Measurements from ENCODE around the gene GPX7.
"Not testable (repeated sequence)": the region's sequence is repeated elsewhere in the genome, so short reads cannot be mapped to it uniquely, and the experiment has no call there.

The GPX7 gene

DNA sequence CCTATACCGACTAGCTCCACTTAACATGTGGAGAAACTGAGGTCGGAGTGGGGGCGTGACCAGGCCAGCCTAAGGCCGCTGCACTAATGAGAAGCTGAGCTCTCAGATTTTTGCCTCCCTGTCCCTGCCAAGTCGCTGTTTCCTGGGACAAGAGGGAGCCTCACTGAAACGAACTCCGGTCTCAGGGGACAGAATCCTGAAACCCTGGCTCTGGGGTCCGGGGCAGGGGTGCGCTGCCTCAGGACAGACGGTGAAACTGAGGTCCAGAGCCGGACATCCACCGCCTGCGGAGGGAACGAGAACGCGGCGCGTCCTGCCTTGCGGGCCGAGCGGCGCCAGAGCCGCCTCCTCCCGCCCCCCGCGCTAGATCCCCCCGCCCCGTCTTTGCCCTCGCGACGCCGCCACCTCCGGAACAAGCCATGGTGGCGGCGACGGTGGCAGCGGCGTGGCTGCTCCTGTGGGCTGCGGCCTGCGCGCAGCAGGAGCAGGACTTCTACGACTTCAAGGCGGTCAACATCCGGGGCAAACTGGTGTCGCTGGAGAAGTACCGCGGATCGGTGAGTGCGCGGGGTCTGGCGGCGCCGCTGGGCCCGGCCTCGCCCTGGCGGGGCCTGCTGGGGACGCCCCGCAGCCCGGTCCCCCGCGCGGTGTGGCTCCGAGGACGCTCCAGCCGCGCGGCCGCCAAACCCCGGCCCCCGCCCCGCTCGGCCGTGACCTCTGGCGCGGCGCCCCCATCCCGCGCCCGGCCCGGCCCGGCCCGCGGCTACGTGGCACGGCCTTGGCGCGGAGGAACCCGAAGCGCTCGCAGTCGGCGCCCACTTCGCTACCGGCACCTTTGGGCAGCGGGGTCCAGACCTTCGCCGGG, at the start of gene GPX7:
Gene GPX7 (plus strand): TSS at position 381 of the 865 bp plus-strand sequence. CDS start 39 bp downstream, at position 420.
- peak; percentile 16 to 41 (median 37) for DNase-seq (ENCODE audit: low read depth in 2 of 3, low spot score in 1 of 3)

- peak; percentile 63 to 73 (median 68) for DNase-seq (ENCODE audit: low read depth in 2 of 3, low spot score in 1 of 3)
Measured at GRCh38 chr1:52552505-52553361, 49.4 kb upstream of the GPX7 start, which contains the start of gene TUT4. TSS of gene TUT4 (minus strand) at chr1:52553092. CDS start at chr1:52526280, 26,812 bp downstream.

DNA sequence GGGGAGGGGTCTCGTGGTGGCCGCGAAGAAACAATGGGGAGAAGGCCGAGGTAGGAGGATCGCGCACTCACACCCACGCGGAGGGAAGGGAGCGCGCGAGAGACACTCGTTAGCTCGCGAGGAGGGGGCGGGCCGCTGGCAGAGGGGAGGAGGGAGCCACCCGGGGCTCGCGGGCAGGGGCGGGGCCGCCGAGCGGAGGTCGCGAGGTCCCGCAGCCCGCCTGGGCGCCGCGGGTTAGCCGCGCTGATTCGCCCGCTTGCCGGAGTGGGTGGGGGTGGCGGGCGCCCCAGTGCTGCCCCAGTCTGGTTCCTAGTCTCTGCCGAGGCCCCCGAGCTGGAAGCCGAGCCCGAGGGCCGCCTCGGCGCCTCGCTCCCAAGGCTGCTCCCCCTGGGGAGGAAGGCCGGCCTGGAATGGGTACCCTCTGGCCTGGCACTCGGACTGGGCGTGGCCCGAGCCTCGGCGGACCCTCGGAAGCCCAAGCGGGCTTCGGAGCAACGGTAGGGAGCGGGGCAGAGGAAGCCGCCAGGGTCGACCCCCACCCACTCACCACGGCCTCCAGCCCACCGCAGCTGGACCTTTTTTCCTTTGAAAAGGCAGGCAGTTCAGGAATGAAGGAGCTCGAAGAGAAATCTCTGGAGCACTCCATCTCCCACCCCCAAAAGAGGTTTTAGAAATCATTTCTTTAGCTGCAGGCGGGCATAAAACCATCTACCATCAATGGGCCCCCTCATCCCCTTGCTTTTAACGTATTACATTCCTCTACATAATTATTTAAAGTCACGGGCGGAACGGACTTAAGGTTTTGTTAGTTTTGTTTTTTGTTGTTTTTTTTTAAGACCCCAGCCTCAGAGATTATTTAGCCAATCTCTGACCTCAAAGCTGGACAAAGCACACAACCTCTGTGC, 48.6 kb upstream of the GPX7 start:
- DNase-seq (ENCODE audit: low read depth in 2 of 3, low spot score in 1 of 3): peak; percentile 82 to 90 (median 83)

GRCh38 chr1:52554267-52554640, 47.9 kb upstream of the GPX7 start:
- DNase-seq (ENCODE audit: low read depth in 2 of 3, low spot score in 1 of 3): no peak

DNA sequence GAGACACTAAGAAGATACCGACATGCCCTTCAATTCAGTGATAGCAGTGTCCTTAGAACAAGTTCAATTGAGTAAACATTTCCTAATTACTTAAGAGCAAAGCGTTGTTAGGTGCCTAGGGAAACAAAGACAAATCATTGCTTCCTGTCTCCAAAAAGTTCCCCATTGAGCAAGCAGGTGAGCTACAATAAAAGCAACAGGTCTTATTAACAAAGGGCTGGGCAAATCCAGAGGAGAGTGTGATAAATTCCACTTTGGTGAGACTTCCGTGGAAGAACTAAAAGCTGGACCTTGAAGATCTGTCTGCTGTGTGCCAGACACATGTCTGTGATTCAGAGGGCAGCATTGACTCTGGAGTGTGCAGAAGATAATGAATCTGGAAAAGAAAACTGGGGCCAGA, 47.4 kb upstream of the GPX7 start:
- no peak for DNase-seq (ENCODE audit: low read depth in 2 of 3, low spot score in 1 of 3)

GRCh38 chr1:52556641-52557360, 45.4 kb upstream of the GPX7 start:
- no peak for DNase-seq (ENCODE audit: low read depth in 2 of 3, low spot score in 1 of 3)

GRCh38 chr1:52558941-52559340, 43.2 kb upstream of the GPX7 start:
- no peak for DNase-seq (ENCODE audit: low read depth in 2 of 3, low spot score in 1 of 3)

- DNase-seq (ENCODE audit: low read depth in 2 of 3, low spot score in 1 of 3): no peak
Measured at GRCh38 chr1:52559875-52560274, 42.3 kb upstream of the GPX7 start.

DNA sequence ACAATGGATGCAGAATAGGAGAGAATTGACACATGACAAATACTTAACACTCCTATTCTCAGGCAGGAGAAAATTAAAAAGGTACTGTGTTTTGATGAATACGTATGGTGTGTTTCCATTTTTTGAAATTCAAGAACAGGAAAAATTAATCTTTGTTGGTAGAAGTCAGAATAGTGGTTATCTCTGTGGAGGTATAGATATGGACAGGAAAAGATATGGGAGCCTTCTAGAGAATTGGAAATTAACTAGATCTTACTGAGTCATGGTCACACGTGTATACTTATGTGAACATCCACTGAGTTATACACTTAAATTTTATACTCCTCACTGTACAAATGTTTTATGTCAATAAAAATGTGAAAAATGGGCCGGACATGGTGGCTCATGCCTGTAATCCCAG, 39.4 kb upstream of the GPX7 start:
- no peak for DNase-seq (ENCODE audit: low read depth in 2 of 3, low spot score in 1 of 3)

DNA sequence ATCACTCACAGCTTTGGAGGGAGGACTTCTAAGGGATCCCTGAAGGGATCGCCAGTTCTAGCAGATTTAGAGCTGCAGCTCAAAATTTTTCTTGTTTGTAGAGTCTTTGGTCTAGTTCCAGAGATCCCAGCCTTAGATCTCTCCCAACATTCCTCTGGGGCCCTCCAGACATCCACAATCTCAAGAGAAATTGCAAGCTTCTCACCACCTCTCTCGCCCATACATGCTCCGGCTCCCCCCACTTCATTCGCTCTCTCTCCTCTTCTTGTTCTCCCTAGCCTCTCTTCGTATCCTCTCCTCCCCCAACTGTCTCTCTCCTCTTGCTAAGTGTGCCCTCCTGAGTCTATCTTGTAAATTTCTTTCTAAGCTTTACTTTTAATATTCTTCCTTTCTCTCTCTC, 34.2 kb upstream of the GPX7 start:
- DNase-seq (ENCODE audit: low read depth in 2 of 3, low spot score in 1 of 3): no peak

GRCh38 chr1:52569449-52570210, 32.5 kb upstream of the GPX7 start:
- DNase-seq (ENCODE audit: low read depth in 2 of 3, low spot score in 1 of 3): no peak

- DNase-seq (ENCODE audit: low read depth in 2 of 3, low spot score in 1 of 3): no peak
Measured at GRCh38 chr1:52571783-52572182, 30.4 kb upstream of the GPX7 start.

DNA sequence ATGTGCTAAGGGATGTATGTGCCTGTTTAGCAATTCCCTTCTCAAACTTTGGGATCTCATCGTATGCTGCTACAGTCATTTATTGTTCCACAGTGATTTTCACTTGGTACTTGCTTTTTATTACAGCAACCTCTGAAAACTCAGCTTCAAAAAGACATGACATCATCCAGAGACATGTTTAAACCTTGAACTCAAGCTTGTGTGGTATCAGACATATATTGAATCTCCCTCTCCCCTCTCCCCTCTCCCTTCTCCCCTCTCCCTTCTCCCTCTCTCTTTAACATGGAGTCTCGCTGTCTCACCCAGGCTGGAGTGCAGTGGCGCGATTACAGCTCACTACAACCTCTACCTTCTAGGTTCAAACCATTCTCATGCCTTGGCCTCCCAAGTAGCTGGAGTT, 29.8 kb upstream of the GPX7 start:
- DNase-seq (ENCODE audit: low read depth in 2 of 3, low spot score in 1 of 3): no peak

DNA sequence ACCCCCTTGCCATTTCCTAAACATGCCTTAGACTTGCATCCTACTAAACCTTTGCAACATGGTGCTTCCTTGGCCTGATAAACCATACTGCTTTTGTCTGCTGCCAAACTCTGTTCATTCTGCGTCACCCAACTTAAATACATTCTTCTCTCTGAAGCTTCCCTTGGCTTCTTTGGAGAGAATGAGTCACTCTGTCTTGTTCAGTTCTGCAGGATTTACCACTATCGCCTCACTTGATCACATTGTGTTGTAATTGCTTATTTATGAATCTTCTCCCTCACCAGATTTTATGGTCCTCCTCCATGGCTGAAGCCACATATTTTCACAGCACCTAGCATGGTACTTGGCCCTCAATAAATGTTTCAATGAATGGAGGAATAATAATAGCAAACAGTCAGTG, 27.6 kb upstream of the GPX7 start:
- no peak for DNase-seq (ENCODE audit: low read depth in 2 of 3, low spot score in 1 of 3)

DNA sequence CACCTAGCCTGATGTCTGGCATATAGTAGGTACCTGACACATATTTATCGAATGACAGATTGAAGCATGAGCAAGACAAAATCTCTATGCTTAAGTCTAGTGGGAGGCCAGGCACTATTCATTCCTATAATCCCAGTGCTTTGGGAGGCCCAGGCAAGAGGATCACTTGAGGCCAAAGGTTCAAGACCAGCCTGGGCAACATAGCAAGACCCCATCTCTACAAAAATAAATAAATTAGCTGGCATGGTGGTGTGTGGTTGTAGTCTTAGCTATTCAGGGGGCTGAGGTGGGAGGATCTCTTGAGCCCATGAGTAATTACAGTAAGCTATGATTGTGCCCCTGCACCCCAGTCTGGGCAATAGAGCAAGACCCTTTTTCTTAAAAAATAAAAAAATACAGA, 26.1 kb upstream of the GPX7 start:
- DNase-seq (ENCODE audit: low read depth in 2 of 3, low spot score in 1 of 3): no peak

- not testable (repeated sequence) for DNase-seq (ENCODE audit: low read depth in 2 of 3, low spot score in 1 of 3)
Measured at GRCh38 chr1:52578066-52578465, 24.1 kb upstream of the GPX7 start.

- DNase-seq (ENCODE audit: low read depth in 2 of 3, low spot score in 1 of 3): no peak
Measured at GRCh38 chr1:52579415-52579814, 22.8 kb upstream of the GPX7 start.

- no peak for DNase-seq (ENCODE audit: low read depth in 2 of 3, low spot score in 1 of 3)
Measured at GRCh38 chr1:52580283-52580682, 21.9 kb upstream of the GPX7 start.

GRCh38 chr1:52582116-52582696, 20.0 kb upstream of the GPX7 start:
- no peak for DNase-seq (ENCODE audit: low read depth in 2 of 3, low spot score in 1 of 3)

Data from stimulated activated CD4-positive, alpha-beta T cell treated with anti-CD3 and anti-CD28 coated beads, Interleukin-12 subunit alpha, Interleukin-12 subunit beta, amount 100 ng/mL, for 48 hours (primary cell).